SK-N-SH (cell line): ENCODE results near the gene CCM2. TPM values are rescaled to one million over a fixed set of nuclear protein-coding genes. Genes with fewer than 3 reads are reported as not detected.

ENCODE experiments used
- CTCF ChIA-PET: fragments of 300-600, 350-600 bp; formaldehyde crosslinking; extraction: SDS; loops from one replicate; lab custom pipeline; 2021; lab: Yijun Ruan, JAX
- POLR2A ChIA-PET: fragments of 350-600 bp; sonication (Branson Sonifier 250); formaldehyde crosslinking; extraction: SDS; loops from one replicate; lab custom pipeline; 2020; ENCODE audit warnings: antibody characterized with exemption, inconsistent platforms; lab: Yijun Ruan, JAX
- DNase-seq: peaks from one replicate; pipeline ENCODE4 v3.0.0; 2012
- H2AFZ ChIP-seq: fragments of 200-600 bp; sonication (generic); 2 replicates; pipeline ENCODE4 v1.8.1; 2016; ENCODE audit warnings: antibody characterized with exemption, mild to moderate bottlenecking, low read depth
- H3F3A ChIP-seq: fragments of 200-600 bp; sonication (generic); replicated peaks from 2 replicates; pipeline ENCODE3; 2016; ENCODE audit warnings: antibody characterized with exemption, mild to moderate bottlenecking; ENCODE audit not compliant: insufficient read depth
- H3K27ac ChIP-seq, 2 experiments: fragments of 200-500 bp in 1 of 2; fragments of 200-600 bp in 1 of 2; sonication (Bioruptor generic) in 1 of 2; sonication (generic), shearing (Covaris generic) in 1 of 2; 2 replicates each; pipeline versions ENCODE4 v1.5.1 to v1.6.1; 2014 to 2016; ENCODE audit warnings: low read depth in 2 of 2, inconsistent platforms in 1 of 2, low read length in 1 of 2, mild to moderate bottlenecking in 1 of 2, mixed read lengths in 1 of 2
- H3K27me3 ChIP-seq: fragments of 200-600 bp; sonication (generic), shearing (Covaris generic); 2 replicates; pipeline ENCODE4 v1.6.1; 2016; ENCODE audit warnings: mixed run types; ENCODE audit not compliant: insufficient read depth
- H3K36me3 ChIP-seq, 2 experiments: fragments of 200-500 bp in 1 of 2; fragments of 200-600 bp in 1 of 2; sonication (Bioruptor generic) in 1 of 2; sonication (generic) in 1 of 2; replicated peaks in 1 of 2; 2 replicates each; pipeline versions ENCODE3 to v1.5.1; 2014 to 2016; ENCODE audit warnings: low read length in 1 of 2, mild to moderate bottlenecking in 1 of 2; ENCODE audit not compliant: insufficient read depth in 2 of 2, control insufficient read depth in 1 of 2
- H3K4me1 ChIP-seq, 2 experiments: fragments of 200-500 bp in 1 of 2; fragments of 200-600 bp in 1 of 2; sonication (Bioruptor generic) in 1 of 2; sonication (generic), shearing (Covaris generic) in 1 of 2; 2 replicates each; pipeline versions ENCODE4 v1.5.1 to v1.6.1; 2014 to 2016; ENCODE audit warnings: low read depth in 1 of 2, low read length in 1 of 2, mixed run types in 1 of 2; ENCODE audit not compliant: insufficient read depth in 2 of 2, control insufficient read depth in 1 of 2
- H3K4me2 ChIP-seq: fragments of 200-600 bp; sonication (generic), shearing (Covaris generic); 2 replicates; pipeline ENCODE4 v1.6.1; 2017; ENCODE audit warnings: mixed run types
- H3K4me3 ChIP-seq, 2 experiments: fragments of 200-500 bp in 1 of 2; fragments of 200-600 bp in 1 of 2; sonication (Bioruptor generic) in 1 of 2; sonication (generic), shearing (Covaris generic) in 1 of 2; 2 replicates each; pipeline versions ENCODE4 v1.5.1 to v1.8.1; 2014 to 2016; ENCODE audit warnings: low read depth in 2 of 2, inconsistent platforms in 1 of 2, low read length in 1 of 2, mild to moderate bottlenecking in 1 of 2, mixed read lengths in 1 of 2, moderate library complexity in 1 of 2
- H3K79me2 ChIP-seq: fragments of 200-600 bp; sonication (generic); 2 replicates; pipeline ENCODE4 v1.8.1; 2017; ENCODE audit warnings: mild to moderate bottlenecking; ENCODE audit not compliant: insufficient read depth
- H3K9ac ChIP-seq: fragments of 200-600 bp; sonication (generic); 2 replicates; pipeline ENCODE4 v1.6.1; 2017; ENCODE audit warnings: mixed run types
- H3K9me2 ChIP-seq: fragments of 200-600 bp; sonication (generic); 2 replicates; pipeline ENCODE4 v1.6.1; 2017; ENCODE audit warnings: mixed run types
- H3K9me3 ChIP-seq: fragments of 200-600 bp; sonication (generic); 2 replicates; pipeline ENCODE4 v1.6.1; 2017; ENCODE audit warnings: mixed run types, mild to moderate bottlenecking, moderate library complexity
- H4K20me1 ChIP-seq: fragments of 200-600 bp; sonication (generic); 2 replicates; pipeline ENCODE4 v1.6.1; 2017; ENCODE audit warnings: mild to moderate bottlenecking, mixed run types; ENCODE audit not compliant: insufficient read depth
- CHD2 ChIP-seq: fragments of 150-350 bp; IDR thresholded peaks from 2 replicates; pipeline ENCODE4 v1.6.1; 2018; ENCODE audit warnings: low read length; ENCODE audit not compliant: partially characterized antibody
- ELF1 ChIP-seq: IDR thresholded peaks from 2 replicates; pipeline ENCODE4 v1.4.0; 2012
- EP300 ChIP-seq, 2 experiments: IDR thresholded peaks; 2 replicates each; pipeline versions ENCODE4 v1.4.0 to v1.6.1; 2012; ENCODE audit warnings: borderline replicate concordance in 1 of 2, low read depth in 1 of 2, low read length in 1 of 2
- FOXM1 ChIP-seq: IDR thresholded peaks from 2 replicates; pipeline ENCODE4 v1.4.0; 2012; ENCODE audit warnings: low read depth, mild to moderate bottlenecking
- GABPA ChIP-seq: IDR thresholded peaks from 2 replicates; pipeline ENCODE4 v1.4.0; 2012; ENCODE audit warnings: low read depth, mild to moderate bottlenecking
- GATA2 ChIP-seq: sonication (generic); formaldehyde crosslinking; IDR thresholded peaks from 2 replicates; pipeline ENCODE4 v1.5.0; 2020; ENCODE audit warnings: mild to moderate bottlenecking, missing genetic modification reagents
- JUND ChIP-seq: IDR thresholded peaks from 2 replicates; pipeline ENCODE4 v1.4.0; 2012
- MEF2A ChIP-seq: IDR thresholded peaks from 2 replicates; pipeline ENCODE4 v1.4.0; 2012; ENCODE audit warnings: low read depth, borderline replicate concordance
- RAD21 ChIP-seq: IDR thresholded peaks from 2 replicates; pipeline ENCODE4 v1.6.1; 2012; ENCODE audit warnings: mild to moderate bottlenecking, low read length
- RFX5 ChIP-seq: IDR thresholded peaks from 2 replicates; pipeline ENCODE4 v1.6.1; 2012; ENCODE audit warnings: mild to moderate bottlenecking, improper control_type of control experiment, low read length
- SIN3A ChIP-seq: IDR thresholded peaks from 2 replicates; pipeline ENCODE4 v1.6.1; 2012; ENCODE audit warnings: low read depth, mild to moderate bottlenecking, low read length, moderate library complexity, borderline replicate concordance
- SMC3 ChIP-seq: IDR thresholded peaks from 2 replicates; pipeline ENCODE4 v1.6.1; 2012; ENCODE audit warnings: low read depth, low read length, improper control_type of control experiment
- TAF1 ChIP-seq: IDR thresholded peaks from 2 replicates; pipeline ENCODE4 v1.6.1; 2012; ENCODE audit warnings: low read depth, mild to moderate bottlenecking, low read length, moderate library complexity, borderline replicate concordance
- TCF12 ChIP-seq: IDR thresholded peaks from 2 replicates; pipeline ENCODE4 v1.4.0; 2012
- USF2 ChIP-seq: fragments of 150-350 bp; IDR thresholded peaks from 2 replicates; pipeline ENCODE4 v1.6.1; 2017; ENCODE audit warnings: antibody characterized with exemption, low read length, low read depth, borderline replicate concordance
- YY1 ChIP-seq: IDR thresholded peaks from 2 replicates; pipeline ENCODE4 v1.4.0; 2012; ENCODE audit warnings: low read depth, mild to moderate bottlenecking
- ZBTB33 ChIP-seq: IDR thresholded peaks from 2 replicates; pipeline ENCODE4 v1.4.0; 2012; ENCODE audit warnings: low read depth, borderline replicate concordance
- WGBS: methylation state at CpG from one replicate; pipeline ENCODE4 v1.1.6; 2017; ENCODE audit warnings: low lambda C conversion rate; 5-methylcytosine and 5-hydroxymethylcytosine counted together
- polyA plus RNA-seq, 3 experiments: library from polyadenylated mRNA; depleted of rRNA; stranded (reverse); fragments of >200 nt; gene quantifications; 2 replicates each; pipeline ENCODE4 v1.2.3, GENCODE V29; 2012
- TF ChIP-seq, protein P1 (sequence below): IDR thresholded peaks from 2 replicates; pipeline ENCODE4 v1.4.0; 2012; ENCODE audit warnings: low read depth

Gene CCM2
- polyA plus RNA-seq, 1 of the 3 experiments (the other 2 are of a cell fraction) = 83.2 TPM

DNA sequence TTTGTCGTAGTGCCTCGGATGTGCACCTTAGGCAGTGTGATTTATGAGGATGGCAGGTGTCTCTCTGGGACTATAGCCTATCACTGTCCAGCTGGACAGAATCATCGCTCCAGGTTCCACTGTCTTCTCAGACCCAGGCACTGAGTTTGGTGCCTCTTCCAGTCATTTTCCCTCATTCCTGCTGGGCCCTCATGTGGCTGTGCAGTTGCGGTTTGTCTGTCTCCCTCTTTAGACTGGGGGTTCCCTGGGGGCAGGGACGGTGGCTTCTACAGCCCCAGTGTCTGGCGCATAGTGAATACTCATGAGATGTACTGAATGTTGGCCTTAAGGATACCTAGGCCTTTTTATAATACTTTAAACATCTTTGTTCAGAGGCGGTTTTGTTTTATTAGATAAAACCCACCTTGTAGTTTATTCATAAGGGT, 28.9 kb downstream of the CCM2 start:
- Histone ChIP-seq H3K4me3 (no peak overlapping the region), H3K9ac (no peak overlapping the region), H3K27me3 (no peaks in the 10 kb centered on the region), H3K36me3 (peaks cover 15 to 16% of the 10 kb centered on the region in 2 experiments), H3K27ac (no peak overlapping the region), H3K9me3 (0 out of 2 replicates have a peak, but pooled peaks cover 5% of the 10 kb centered on the region), H3K4me2 (no peak overlapping the region), H3F3A (no peaks in the 10 kb centered on the region), H2AFZ (no peak overlapping the region), H4K20me1 (peaks cover 33% of the 10 kb centered on the region), H3K79me2 (peaks cover 95% of the 10 kb centered on the region), H3K9me2 (no peaks in the 10 kb centered on the region), H3K4me1 (peaks cover 10% of the 10 kb centered on the region in 2 experiments; a peak in 3 of 4 replicates)
- ChIA-PET POLR2A (no interaction called here), CTCF (interaction anchor here (0.7 to 1.5 kb wide), 2 partner anchors 56 to 107 kb away, joined by 3 to 6 read pairs; no protein-coding TSS in a partner anchor)
- TF ChIP-seq YY1 = no peak
- no peak for TF ChIP-seq ELF1
- DNase-seq = no peak
- WGBS = 98% methylated on average over 7 of the region's 7 CpGs

GRCh38 chr7:45031829-45032228, 31.8 kb downstream of the CCM2 start:
- peaks cover 11 to 13% of the 10 kb centered on the region in 2 experiments; a peak in 3 of 4 replicates for H3K4me1 ChIP-seq
- ChIA-PET POLR2A (interaction anchor here (0.7 kb wide), 1 partner anchor 42 kb away, joined by 3 read pairs; no protein-coding TSS in a partner anchor), CTCF (interaction anchor here (0.7 to 1.0 kb wide), 2 partner anchors 30 to 80 kb away, joined by 3 read pairs; no protein-coding TSS in a partner anchor)
- H3K9me2 ChIP-seq = no peaks in the 10 kb centered on the region
- no peak overlapping the region for H3K4me2 ChIP-seq
- TF ChIP-seq YY1 = no peak
- TF ChIP-seq CHD2 = no peak
- no peak for TF ChIP-seq EP300 (IDR thresholded peaks at IDR 0.05; ENCODE audit: borderline replicate concordance in 1 of 2, low read depth in 1 of 2, low read length in 1 of 2)
- TF ChIP-seq JUND = no peak
- no peak for TF ChIP-seq RAD21
- TF ChIP-seq GATA2 = no peak
- TF ChIP-seq SIN3A = no peak
- TF ChIP-seq USF2 = no peak
- TF ChIP-seq, protein P1, sequence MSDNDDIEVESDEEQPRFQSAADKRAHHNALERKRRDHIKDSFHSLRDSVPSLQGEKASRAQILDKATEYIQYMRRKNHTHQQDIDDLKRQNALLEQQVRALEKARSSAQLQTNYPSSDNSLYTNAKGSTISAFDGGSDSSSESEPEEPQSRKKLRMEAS = no peak
- TF ChIP-seq FOXM1 = no peak
- TF ChIP-seq MEF2A = no peak
- TF ChIP-seq GABPA = no peak
- no peak for TF ChIP-seq SMC3
- TF ChIP-seq TAF1 = no peak
- TF ChIP-seq ELF1 = no peak
- no peak for TF ChIP-seq ZBTB33
- TF ChIP-seq RFX5 = no peak
- no peak for TF ChIP-seq TCF12
- no peak overlapping the region for H2AFZ ChIP-seq
- peaks cover 95% of the 10 kb centered on the region for H3K79me2 ChIP-seq
- no peaks in the 10 kb centered on the region for H3K27me3 ChIP-seq
- WGBS = 92% methylated on average over 4 of the region's 4 CpGs
- no peaks in the 10 kb centered on the region for H3F3A ChIP-seq
- no peak for DNase-seq
- H3K36me3 ChIP-seq = peaks cover 4 to 14% of the 10 kb centered on the region in 2 experiments
- H3K27ac ChIP-seq = no peak overlapping the region
- no peak overlapping the region for H3K9ac ChIP-seq
- H3K9me3 ChIP-seq = no peaks in the 10 kb centered on the region
- H3K4me3 ChIP-seq = no peak overlapping the region
- peaks cover 41% of the 10 kb centered on the region for H4K20me1 ChIP-seq
